Parathyroid adenoma (tissue), 2 donors: ENCODE measurements around the gene VCP.

ENCODE experiments used
- H2AFZ ChIP-seq: fragments of 300-600 bp; sonication (generic); one replicate; pipeline ENCODE4 v1.7.0; 2017; ENCODE audit warnings: antibody characterized with exemption, mild to moderate bottlenecking
- H3K27ac ChIP-seq: fragments of 300-600 bp; sonication (generic); one replicate; pipeline ENCODE4 v1.7.0; 2017
- H3K27me3 ChIP-seq: fragments of 300-600 bp; sonication (generic); one replicate; pipeline ENCODE4 v1.7.0; 2017; ENCODE audit warnings: low read length; ENCODE audit not compliant: control insufficient read depth, insufficient read depth
- H3K36me3 ChIP-seq: fragments of 300-600 bp; sonication (generic); one replicate; pipeline ENCODE4 v1.7.0; 2017; ENCODE audit warnings: low read length; ENCODE audit not compliant: control insufficient read depth, insufficient read depth
- H3K4me1 ChIP-seq: fragments of 300-600 bp; sonication (generic); one replicate; pipeline ENCODE4 v1.7.0; 2017; ENCODE audit warnings: control low read depth
- H3K4me2 ChIP-seq: fragments of 300-600 bp; sonication (generic); one replicate; pipeline ENCODE4 v1.7.0; 2017; ENCODE audit warnings: low read length
- H3K4me3 ChIP-seq: fragments of 300-600 bp; sonication (generic); one replicate; pipeline ENCODE4 v1.7.0; 2017; ENCODE audit warnings: low read depth, low read length
- H3K79me2 ChIP-seq: fragments of 300-600 bp; sonication (generic); one replicate; pipeline ENCODE4 v1.7.0; 2017; ENCODE audit warnings: control low read depth
- H3K9ac ChIP-seq: fragments of 300-600 bp; sonication (generic); one replicate; pipeline ENCODE4 v1.7.0; 2017; ENCODE audit warnings: mild to moderate bottlenecking
- H3K9me3 ChIP-seq: fragments of 300-600 bp; sonication (generic); one replicate; pipeline ENCODE4 v1.7.0; 2017; ENCODE audit warnings: low read length; ENCODE audit not compliant: control insufficient read depth
- TF ChIP-seq, protein P1 (sequence below): fragments of 300-600 bp; sonication (generic); IDR thresholded peaks from one replicate; pipeline ENCODE4 v1.7.0; 2017; ENCODE audit warnings: antibody characterized with exemption, mild to moderate bottlenecking
- donor health status: primary hyperparathyroidism.

The VCP gene

DNA sequence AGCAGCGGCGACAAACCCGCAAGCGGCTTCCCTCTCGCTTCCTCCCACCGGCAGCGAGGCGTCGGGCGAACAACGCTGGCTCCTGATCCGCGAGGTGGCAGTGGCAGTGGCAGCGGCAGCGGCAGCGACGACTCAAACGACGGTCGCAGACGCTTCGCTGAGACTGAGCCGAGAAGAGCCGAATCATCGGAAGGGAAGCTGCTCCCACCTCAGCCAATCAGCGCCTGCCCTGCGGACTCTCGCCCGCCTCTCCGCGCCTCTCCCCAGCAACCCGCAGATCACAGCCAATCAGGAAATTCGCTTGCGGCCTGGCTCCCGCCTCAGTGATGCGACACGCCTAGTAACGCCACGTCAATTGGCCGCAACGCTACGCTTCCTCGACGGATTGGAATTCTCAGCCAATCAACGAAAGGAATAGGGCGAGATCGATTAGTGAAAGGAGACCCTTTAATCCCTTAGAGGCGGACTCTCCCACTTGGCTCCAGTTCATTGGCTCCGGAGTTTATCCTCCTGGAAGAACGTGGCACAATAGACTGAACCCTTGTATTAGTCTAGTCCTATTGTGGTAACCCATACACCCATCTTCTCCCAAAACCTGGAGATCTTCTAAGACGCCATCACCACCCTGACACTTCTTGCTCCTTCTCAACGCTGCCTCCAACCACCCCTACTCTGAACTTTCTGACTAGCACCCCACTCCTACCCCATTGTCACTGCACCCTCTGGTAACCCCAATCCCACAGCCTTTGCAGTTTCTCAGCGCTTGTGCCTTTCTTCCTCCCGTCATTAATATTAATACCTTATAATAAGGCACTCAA is at the start of gene VCP:
Gene VCP, minus strand, starts transcription at position 165 of the 818 bp plus-strand sequence. CDS start 272 bp downstream, outside the sequence.
- H3K27ac ChIP-seq: peak within 1 kb of the TSS; percentile 96
- TF ChIP-seq, protein P1, sequence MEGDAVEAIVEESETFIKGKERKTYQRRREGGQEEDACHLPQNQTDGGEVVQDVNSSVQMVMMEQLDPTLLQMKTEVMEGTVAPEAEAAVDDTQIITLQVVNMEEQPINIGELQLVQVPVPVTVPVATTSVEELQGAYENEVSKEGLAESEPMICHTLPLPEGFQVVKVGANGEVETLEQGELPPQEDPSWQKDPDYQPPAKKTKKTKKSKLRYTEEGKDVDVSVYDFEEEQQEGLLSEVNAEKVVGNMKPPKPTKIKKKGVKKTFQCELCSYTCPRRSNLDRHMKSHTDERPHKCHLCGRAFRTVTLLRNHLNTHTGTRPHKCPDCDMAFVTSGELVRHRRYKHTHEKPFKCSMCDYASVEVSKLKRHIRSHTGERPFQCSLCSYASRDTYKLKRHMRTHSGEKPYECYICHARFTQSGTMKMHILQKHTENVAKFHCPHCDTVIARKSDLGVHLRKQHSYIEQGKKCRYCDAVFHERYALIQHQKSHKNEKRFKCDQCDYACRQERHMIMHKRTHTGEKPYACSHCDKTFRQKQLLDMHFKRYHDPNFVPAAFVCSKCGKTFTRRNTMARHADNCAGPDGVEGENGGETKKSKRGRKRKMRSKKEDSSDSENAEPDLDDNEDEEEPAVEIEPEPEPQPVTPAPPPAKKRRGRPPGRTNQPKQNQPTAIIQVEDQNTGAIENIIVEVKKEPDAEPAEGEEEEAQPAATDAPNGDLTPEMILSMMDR: no peak
- H3K79me2 ChIP-seq: peaks cover 30% of the 10 kb centered on the region

DNA sequence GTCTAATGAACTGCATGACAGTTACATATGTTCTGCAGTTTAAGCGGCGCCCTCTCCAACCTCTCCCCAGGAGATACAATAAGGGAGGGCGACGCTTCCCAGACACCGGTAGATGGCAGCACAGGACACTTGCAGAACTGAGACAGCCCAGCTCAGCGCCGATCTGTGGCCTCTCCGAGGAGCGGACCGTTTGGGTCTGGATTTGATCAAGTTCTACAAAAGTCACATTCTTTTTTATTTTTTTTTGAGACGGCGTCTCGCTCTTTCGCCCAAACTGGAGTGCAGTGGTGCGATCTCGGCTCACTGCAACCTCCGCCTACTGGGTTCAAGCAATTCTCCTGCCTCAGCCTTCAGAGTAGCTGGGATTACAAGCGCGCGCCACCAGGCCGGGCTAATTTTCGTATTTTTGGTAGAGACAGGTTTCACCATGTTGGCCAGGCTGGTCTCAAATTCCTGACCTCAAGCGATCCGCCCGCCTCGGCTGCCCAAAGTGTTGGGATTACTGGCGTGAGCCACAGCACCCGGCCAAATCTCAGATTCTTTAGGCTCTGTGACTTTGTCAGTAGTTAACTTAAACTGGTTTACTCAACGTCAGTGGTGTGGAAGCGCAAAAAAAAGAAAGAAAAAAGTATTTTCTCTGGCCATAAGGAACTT is 44.6 kb upstream of the VCP start:
- peak overlapping the region; percentile 90 for H3K27ac ChIP-seq
- H3K9ac ChIP-seq: no peak overlapping the region
- peak overlapping the region; percentile 73 for H3K4me2 ChIP-seq
- peaks cover 2% of the 10 kb centered on the region for H3K79me2 ChIP-seq
- peak overlapping the region; percentile 52 for H3K4me3 ChIP-seq
- no peaks in the 10 kb centered on the region for H3K9me3 ChIP-seq
- H3K27me3 ChIP-seq: no peaks in the 10 kb centered on the region
- peak overlapping the region; percentile 86 for H2AFZ ChIP-seq
- H3K36me3 ChIP-seq: no peaks in the 10 kb centered on the region
- peaks cover 5% of the 10 kb centered on the region for H3K4me1 ChIP-seq
- TF ChIP-seq, protein P1: peak; percentile 86

More for the DNA sequence above, at the start of gene VCP:
- peak within 1 kb of the TSS; percentile 98 for H3K9ac ChIP-seq
- no peaks in the 10 kb centered on the region for H3K36me3 ChIP-seq
- peaks cover 15% of the 10 kb centered on the region for H3K4me1 ChIP-seq
- H3K9me3 ChIP-seq: no peaks in the 10 kb centered on the region
- peak within 1 kb of the TSS; percentile 79 for H3K4me2 ChIP-seq
- no peaks in the 10 kb centered on the region for H3K27me3 ChIP-seq
- peak within 1 kb of the TSS; percentile 97 for H3K4me3 ChIP-seq
- peak within 1 kb of the TSS; percentile 69 for H2AFZ ChIP-seq

DNA sequence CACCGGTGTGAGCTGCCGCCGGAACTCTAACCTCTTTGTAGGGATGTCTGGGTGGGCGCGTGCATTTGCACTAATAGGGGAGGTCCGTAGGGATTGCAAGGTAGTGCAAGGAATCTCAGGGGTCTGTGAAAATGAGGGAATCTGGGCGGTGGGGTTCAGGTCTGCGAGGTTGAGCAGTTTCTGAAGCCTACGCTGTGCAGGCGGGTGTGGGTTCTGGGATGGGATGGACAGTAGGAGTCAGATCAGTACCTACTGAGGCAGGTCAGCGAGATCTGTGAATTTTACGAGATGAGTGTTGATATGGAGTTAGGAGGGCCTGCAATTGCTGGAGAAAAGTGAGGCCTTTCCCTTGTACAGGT is 44.1 kb upstream of the VCP start:
- Histone ChIP-seq H3K9me3 (no peaks in the 10 kb centered on the region), H3K4me2 (peak overlapping the region; percentile 73), H3K79me2 (peaks cover 2% of the 10 kb centered on the region), H3K36me3 (no peaks in the 10 kb centered on the region), H3K27me3 (no peaks in the 10 kb centered on the region), H3K9ac (no peak overlapping the region), H3K27ac (peak overlapping the region; percentile 90), H2AFZ (peak overlapping the region; percentile 86), H3K4me1 (peaks cover 5% of the 10 kb centered on the region), H3K4me3 (peak overlapping the region; percentile 52)
- TF ChIP-seq, protein P1: no peak

DNA sequence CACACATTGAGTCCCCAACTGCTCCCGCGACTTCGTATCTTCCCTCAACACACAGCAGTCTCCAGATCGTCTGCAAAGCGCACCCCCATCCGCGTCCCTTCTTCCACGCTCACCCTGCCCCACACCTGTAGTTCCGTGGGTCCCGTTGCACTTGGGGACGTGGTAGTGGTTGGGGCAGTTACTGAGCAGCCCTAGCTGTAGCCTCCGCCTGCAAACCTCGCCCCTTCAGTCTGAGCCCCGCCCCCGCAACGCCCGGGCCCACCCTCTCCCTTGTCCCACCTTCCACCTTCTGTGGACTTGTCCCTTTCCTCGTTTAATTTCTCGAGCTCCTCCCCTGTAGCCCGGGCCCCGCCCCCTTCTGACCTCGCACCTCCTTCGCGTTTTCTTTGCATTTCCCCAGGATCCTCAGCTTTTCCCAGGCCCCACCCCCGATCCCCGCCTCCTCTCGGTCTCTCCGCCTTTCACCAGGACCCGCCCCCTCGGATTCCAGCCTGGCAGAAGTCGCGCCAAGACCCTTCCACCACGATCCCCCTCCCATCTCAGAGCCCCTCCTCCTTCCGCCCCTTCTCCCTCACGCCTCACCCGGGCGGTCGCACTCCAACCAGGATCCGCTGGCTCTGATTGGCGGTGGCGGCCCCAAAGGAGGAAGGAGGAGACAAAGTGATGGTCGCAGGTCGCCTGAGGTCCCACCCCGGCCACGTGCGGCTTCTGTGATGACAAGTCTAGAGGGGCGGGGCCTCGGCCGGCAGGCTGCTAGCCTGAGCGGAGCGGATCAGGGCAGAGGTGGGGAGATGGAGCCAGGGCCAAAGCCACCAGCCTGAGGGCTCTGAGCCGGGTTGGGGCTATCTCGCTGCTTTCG is 43.5 kb upstream of the VCP start, which contains the start of gene ATOSB:
Gene ATOSB, minus strand, starts transcription at position 183 of the 859 bp plus-strand sequence. CDS start 7,588 bp downstream, outside the sequence.
- TF ChIP-seq, protein P1: no peak
- Histone ChIP-seq H3K27ac (peak within 1 kb of the TSS; percentile 90), H3K4me2 (peak within 1 kb of the TSS; percentile 73)

More for the DNA sequence above, 43.5 kb upstream of the VCP start, which contains the start of gene ATOSB:
- Histone ChIP-seq H3K4me3 (peak within 1 kb of the TSS; percentile 52), H3K36me3 (no peaks in the 10 kb centered on the region), H3K4me1 (peaks cover 5% of the 10 kb centered on the region), H3K9ac (no peak within 1 kb of the TSS), H3K27me3 (no peaks in the 10 kb centered on the region), H3K79me2 (peaks cover 2% of the 10 kb centered on the region), H2AFZ (peak within 1 kb of the TSS; percentile 86), H3K9me3 (no peaks in the 10 kb centered on the region)
